Neural cell (in vitro differentiated cells): Measurements from ENCODE around the gene IL6R. TPM values are rescaled to one million over a fixed set of nuclear protein-coding genes. Genes with fewer than 3 reads are reported as not detected.

Source experiments
- H2AFZ ChIP-seq: fragments of 200-600, 300-800 bp; sonication (generic), shearing (Covaris generic); 2 replicates; pipeline ENCODE4 v1.6.0; 2014; ENCODE audit warnings: low read depth, mild to moderate bottlenecking, antibody characterized with exemption, low read length, moderate library complexity
- H3F3A ChIP-seq: fragments of 200-600 bp; shearing (Covaris generic); 2 replicates; pipeline ENCODE4 v1.6.1; 2016; ENCODE audit warnings: mild to moderate bottlenecking, moderate library complexity, mixed read lengths, antibody characterized with exemption, low read length; ENCODE audit not compliant: insufficient read depth, poor library complexity, severe bottlenecking
- H3K27ac ChIP-seq: fragments of 200-600, 300-800 bp; sonication (generic), shearing (Covaris generic); 2 replicates; pipeline ENCODE4 v1.5.1; 2014; ENCODE audit warnings: mild to moderate bottlenecking, low read length, moderate library complexity
- H3K27me3 ChIP-seq: fragments of 300-800, 200-600 bp; sonication (generic), shearing (Covaris generic); 2 replicates; pipeline ENCODE4 v1.6.0; 2014; ENCODE audit warnings: mild to moderate bottlenecking, low read depth, low read length, moderate library complexity; ENCODE audit not compliant: insufficient read depth
- H3K36me3 ChIP-seq: fragments of 300-800, 200-600 bp; sonication (generic), shearing (Covaris generic); 2 replicates; pipeline ENCODE4 v1.5.1; 2014; ENCODE audit warnings: mild to moderate bottlenecking, antibody characterized with exemption, low read length, moderate library complexity; ENCODE audit not compliant: insufficient read depth
- H3K4me2 ChIP-seq: fragments of 300-800, 200-600 bp; sonication (generic), shearing (Covaris generic); 2 replicates; pipeline ENCODE4 v1.6.0; 2014; ENCODE audit warnings: mild to moderate bottlenecking, low read length
- H3K4me3 ChIP-seq: fragments of 300-800, 200-600 bp; sonication (generic), shearing (Covaris generic); 2 replicates; pipeline ENCODE4 v1.5.1; 2014; ENCODE audit warnings: mild to moderate bottlenecking, low read length, moderate library complexity
- H3K79me2 ChIP-seq: fragments of 200-600 bp; shearing (Covaris generic); replicated peaks from 2 replicates; pipeline ENCODE4 v1.6.0; 2014; ENCODE audit warnings: mild to moderate bottlenecking, low read length, moderate library complexity; ENCODE audit not compliant: insufficient read depth
- H3K9ac ChIP-seq: fragments of 300-800, 200-600 bp; sonication (generic), shearing (Covaris generic); 2 replicates; pipeline ENCODE4 v1.6.1; 2016; ENCODE audit warnings: mild to moderate bottlenecking, low read length, mixed read lengths
- H3K9me2 ChIP-seq: fragments of 200-600 bp; shearing (Covaris generic); 2 replicates; pipeline ENCODE4 v1.6.1; 2016; ENCODE audit warnings: mild to moderate bottlenecking, low read length, mixed read lengths; ENCODE audit not compliant: insufficient read depth
- H3K9me3 ChIP-seq: fragments of 200-600, 300-800 bp; sonication (generic), shearing (Covaris generic); 2 replicates; pipeline ENCODE4 v1.6.1; 2016; ENCODE audit warnings: mild to moderate bottlenecking, mixed run types, low read length, moderate library complexity, mixed read lengths
- H4K20me1 ChIP-seq: fragments of 200-600 bp; shearing (Covaris generic); 2 replicates; pipeline ENCODE4 v1.6.1; 2016; ENCODE audit warnings: mild to moderate bottlenecking, mixed run types; ENCODE audit not compliant: insufficient read depth
- EP300 ChIP-seq: fragments of 450-650 bp; conservative IDR thresholded peaks from 2 replicates; pipeline ENCODE4 v1.6.1; 2014; ENCODE audit warnings: antibody characterized with exemption, mild to moderate bottlenecking, moderate library complexity; ENCODE audit not compliant: poor library complexity, severe bottlenecking
- EZH2 ChIP-seq: fragments of 200-600, 300-800 bp; shearing (Covaris generic), sonication (generic); IDR thresholded peaks from 2 replicates; pipeline ENCODE4 v1.6.1; 2014; ENCODE audit warnings: antibody characterized with exemption, low read length, borderline replicate concordance, mild to moderate bottlenecking; ENCODE audit not compliant: insufficient read depth, poor library complexity, severe bottlenecking
- MXI1 ChIP-seq: fragments of 450-650 bp; conservative IDR thresholded peaks from 2 replicates; pipeline ENCODE4 v1.6.1; 2014; ENCODE audit warnings: antibody characterized with exemption, mild to moderate bottlenecking; ENCODE audit not compliant: poor library complexity, severe bottlenecking
- POLR2AphosphoS5 ChIP-seq: IDR thresholded peaks from 2 replicates; pipeline ENCODE4 v1.6.1; 2012
- RAD21 ChIP-seq: fragments of 450-650 bp; conservative IDR thresholded peaks from 2 replicates; pipeline ENCODE4 v1.6.1; 2014; ENCODE audit warnings: antibody characterized with exemption, mild to moderate bottlenecking, moderate library complexity
- SMC3 ChIP-seq: fragments of 450-650 bp; conservative IDR thresholded peaks from 2 replicates; pipeline ENCODE4 v1.6.1; 2014; ENCODE audit warnings: antibody characterized with exemption, mild to moderate bottlenecking, moderate library complexity; ENCODE audit not compliant: poor library complexity
- TAF1 ChIP-seq: IDR thresholded peaks from 2 replicates; pipeline ENCODE4 v1.6.1; 2012; ENCODE audit warnings: low read depth
- polyA plus RNA-seq: library from polyadenylated mRNA; depleted of rRNA; stranded (reverse); fragments of >200 nt; gene quantifications from 2 replicates; pipeline ENCODE4 v1.2.3, GENCODE V29; 2014
- TF ChIP-seq, protein P1 (sequence below): IDR thresholded peaks from 2 replicates; pipeline ENCODE4 v1.6.1; 2012; ENCODE audit warnings: borderline replicate concordance
- TF ChIP-seq, protein P2 (sequence below): fragments of 450-650 bp; IDR thresholded peaks from 2 replicates; pipeline ENCODE4 v1.5.1; 2014; ENCODE audit warnings: antibody characterized with exemption, mild to moderate bottlenecking, moderate library complexity; ENCODE audit not compliant: poor library complexity, severe bottlenecking

The IL6R gene
- polyA plus RNA-seq, 1 donor from 2014 or later = not detected

DNA sequence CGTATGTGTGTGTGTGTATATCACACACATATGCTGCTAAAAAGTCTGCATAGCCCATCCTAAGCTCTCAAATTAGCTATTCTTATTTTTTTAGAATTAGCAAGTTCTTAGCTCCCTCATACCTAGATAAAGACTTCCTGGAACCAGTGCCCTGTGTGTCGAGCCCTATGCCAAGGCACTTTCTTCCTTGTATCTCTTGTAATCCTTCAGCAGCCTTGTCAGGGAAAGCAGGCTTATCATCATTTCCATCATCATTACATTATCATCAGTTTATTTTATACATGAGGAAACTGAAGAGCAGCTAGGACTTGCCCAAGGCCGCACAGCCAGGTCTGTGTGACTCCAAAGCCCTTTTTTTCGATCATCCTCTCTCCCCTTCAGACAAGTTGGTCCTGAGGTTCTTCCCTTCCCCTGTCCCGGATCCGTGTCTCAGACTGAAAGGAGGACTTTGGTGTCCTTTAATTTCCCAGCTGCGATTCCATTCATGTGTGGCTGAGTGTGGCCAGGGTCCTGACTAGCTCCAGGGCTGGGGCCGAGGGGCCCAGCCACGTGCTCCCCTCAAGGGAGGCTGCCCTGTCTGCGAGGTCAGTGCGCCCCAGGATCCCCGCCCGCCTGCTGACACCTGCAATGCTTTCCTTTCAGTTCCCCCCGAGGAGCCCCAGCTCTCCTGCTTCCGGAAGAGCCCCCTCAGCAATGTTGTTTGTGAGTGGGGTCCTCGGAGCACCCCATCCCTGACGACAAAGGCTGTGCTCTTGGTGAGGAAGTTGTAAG is 24.9 kb downstream of the IL6R start:
- Histone ChIP-seq H3K9me3 (no peaks in the 10 kb centered on the region), H2AFZ (no peak overlapping the region), H3K27ac (no peak overlapping the region), H3K4me3 (no peak overlapping the region), H3K9ac (no peak overlapping the region), H3K79me2 (no peaks in the 10 kb centered on the region), H4K20me1 (no peaks in the 10 kb centered on the region), H3K27me3 (no peaks in the 10 kb centered on the region), H3F3A (no peaks in the 10 kb centered on the region), H3K9me2 (no peaks in the 10 kb centered on the region), H3K36me3 (no peaks in the 10 kb centered on the region), H3K4me2 (no peak overlapping the region)
- TF ChIP-seq, protein P1, sequence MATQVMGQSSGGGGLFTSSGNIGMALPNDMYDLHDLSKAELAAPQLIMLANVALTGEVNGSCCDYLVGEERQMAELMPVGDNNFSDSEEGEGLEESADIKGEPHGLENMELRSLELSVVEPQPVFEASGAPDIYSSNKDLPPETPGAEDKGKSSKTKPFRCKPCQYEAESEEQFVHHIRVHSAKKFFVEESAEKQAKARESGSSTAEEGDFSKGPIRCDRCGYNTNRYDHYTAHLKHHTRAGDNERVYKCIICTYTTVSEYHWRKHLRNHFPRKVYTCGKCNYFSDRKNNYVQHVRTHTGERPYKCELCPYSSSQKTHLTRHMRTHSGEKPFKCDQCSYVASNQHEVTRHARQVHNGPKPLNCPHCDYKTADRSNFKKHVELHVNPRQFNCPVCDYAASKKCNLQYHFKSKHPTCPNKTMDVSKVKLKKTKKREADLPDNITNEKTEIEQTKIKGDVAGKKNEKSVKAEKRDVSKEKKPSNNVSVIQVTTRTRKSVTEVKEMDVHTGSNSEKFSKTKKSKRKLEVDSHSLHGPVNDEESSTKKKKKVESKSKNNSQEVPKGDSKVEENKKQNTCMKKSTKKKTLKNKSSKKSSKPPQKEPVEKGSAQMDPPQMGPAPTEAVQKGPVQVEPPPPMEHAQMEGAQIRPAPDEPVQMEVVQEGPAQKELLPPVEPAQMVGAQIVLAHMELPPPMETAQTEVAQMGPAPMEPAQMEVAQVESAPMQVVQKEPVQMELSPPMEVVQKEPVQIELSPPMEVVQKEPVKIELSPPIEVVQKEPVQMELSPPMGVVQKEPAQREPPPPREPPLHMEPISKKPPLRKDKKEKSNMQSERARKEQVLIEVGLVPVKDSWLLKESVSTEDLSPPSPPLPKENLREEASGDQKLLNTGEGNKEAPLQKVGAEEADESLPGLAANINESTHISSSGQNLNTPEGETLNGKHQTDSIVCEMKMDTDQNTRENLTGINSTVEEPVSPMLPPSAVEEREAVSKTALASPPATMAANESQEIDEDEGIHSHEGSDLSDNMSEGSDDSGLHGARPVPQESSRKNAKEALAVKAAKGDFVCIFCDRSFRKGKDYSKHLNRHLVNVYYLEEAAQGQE = no peak
- TF ChIP-seq, protein P2, sequence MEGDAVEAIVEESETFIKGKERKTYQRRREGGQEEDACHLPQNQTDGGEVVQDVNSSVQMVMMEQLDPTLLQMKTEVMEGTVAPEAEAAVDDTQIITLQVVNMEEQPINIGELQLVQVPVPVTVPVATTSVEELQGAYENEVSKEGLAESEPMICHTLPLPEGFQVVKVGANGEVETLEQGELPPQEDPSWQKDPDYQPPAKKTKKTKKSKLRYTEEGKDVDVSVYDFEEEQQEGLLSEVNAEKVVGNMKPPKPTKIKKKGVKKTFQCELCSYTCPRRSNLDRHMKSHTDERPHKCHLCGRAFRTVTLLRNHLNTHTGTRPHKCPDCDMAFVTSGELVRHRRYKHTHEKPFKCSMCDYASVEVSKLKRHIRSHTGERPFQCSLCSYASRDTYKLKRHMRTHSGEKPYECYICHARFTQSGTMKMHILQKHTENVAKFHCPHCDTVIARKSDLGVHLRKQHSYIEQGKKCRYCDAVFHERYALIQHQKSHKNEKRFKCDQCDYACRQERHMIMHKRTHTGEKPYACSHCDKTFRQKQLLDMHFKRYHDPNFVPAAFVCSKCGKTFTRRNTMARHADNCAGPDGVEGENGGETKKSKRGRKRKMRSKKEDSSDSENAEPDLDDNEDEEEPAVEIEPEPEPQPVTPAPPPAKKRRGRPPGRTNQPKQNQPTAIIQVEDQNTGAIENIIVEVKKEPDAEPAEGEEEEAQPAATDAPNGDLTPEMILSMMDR = no peak
- TF ChIP-seq POLR2AphosphoS5 = no peak
- TF ChIP-seq EP300 = no peak
- no peak for TF ChIP-seq MXI1
- no peak for TF ChIP-seq SMC3
- no peak for TF ChIP-seq EZH2
- no peak for TF ChIP-seq TAF1
- TF ChIP-seq RAD21 = no peak

DNA sequence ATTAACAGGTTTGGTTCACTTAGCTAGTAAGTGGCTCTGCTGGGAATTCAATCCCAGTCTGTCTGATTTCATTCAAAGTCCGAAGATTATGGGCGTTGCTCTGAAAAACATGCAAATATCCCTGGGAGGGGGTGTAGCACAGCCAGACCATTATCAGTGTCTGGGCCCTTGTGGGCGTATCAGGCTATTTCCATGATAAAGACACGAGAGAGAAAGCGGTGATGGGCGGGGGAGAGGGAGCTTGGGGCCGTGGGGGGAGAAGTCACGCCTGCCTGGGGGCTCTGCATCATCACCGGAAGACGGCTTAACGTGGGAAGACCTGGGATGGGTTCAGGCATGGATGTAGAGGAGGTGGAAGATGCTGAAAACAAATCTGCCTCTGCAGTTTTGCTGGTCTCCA is 25.8 kb downstream of the IL6R start:
- Histone ChIP-seq H3K4me2 (no peak overlapping the region), H3K4me3 (no peak overlapping the region), H3K9ac (no peak overlapping the region), H3K36me3 (no peaks in the 10 kb centered on the region), H3K27ac (no peak overlapping the region), H2AFZ (no peak overlapping the region), H3K9me3 (no peaks in the 10 kb centered on the region), H4K20me1 (no peaks in the 10 kb centered on the region), H3K27me3 (no peaks in the 10 kb centered on the region), H3K9me2 (no peaks in the 10 kb centered on the region), H3F3A (no peaks in the 10 kb centered on the region), H3K79me2 (no peaks in the 10 kb centered on the region)
- TF ChIP-seq, protein P1 = no peak
- TF ChIP-seq MXI1 = no peak
- TF ChIP-seq EP300 = no peak
- TF ChIP-seq SMC3 = no peak
- no peak for TF ChIP-seq EZH2
- no peak for TF ChIP-seq TAF1
- TF ChIP-seq, protein P2 = no peak
- TF ChIP-seq RAD21 = no peak
- no peak for TF ChIP-seq POLR2AphosphoS5
